C4-2B (cell line): ENCODE data around the gene CCDC90B.
A peak's percentile ranks its signal among the peaks of the same experiment; 100 is the strongest.
"Not testable (repeated sequence)": the region's sequence is repeated elsewhere in the genome, so short reads cannot be mapped to it uniquely, and the experiment has no call there.

Experiments used
- H3K27ac ChIP-seq: fragments of 450-650 bp; 2 replicates; pipeline ENCODE4 v1.5.1; 2017
- CTCF ChIP-seq: fragments of 450-650 bp; conservative IDR thresholded peaks from 2 replicates; pipeline ENCODE4 v1.5.1; 2017; ENCODE audit warnings: mild to moderate bottlenecking
- ZFX ChIP-seq: fragments of 450-650 bp; IDR thresholded peaks from 2 replicates; pipeline ENCODE4 v1.6.1; 2017

CCDC90B gene

GRCh38 chr11:83272627-83273026 is 13.5 kb downstream of the CCDC90B start:
- H3K27ac ChIP-seq: no peak overlapping the region
- TF ChIP-seq CTCF (no peak), ZFX (no peak)

- H3K27ac ChIP-seq: not testable (repeated sequence)
Observed at GRCh38 chr11:83271734-83272133, 14.4 kb downstream of the CCDC90B start.

- not testable (repeated sequence) for H3K27ac ChIP-seq
Observed at GRCh38 chr11:83269080-83269479, 17.1 kb downstream of the CCDC90B start.

GRCh38 chr11:83265331-83265730 is 20.8 kb downstream of the CCDC90B start:
- H3K27ac ChIP-seq: no peak overlapping the region
- TF ChIP-seq ZFX (no peak), CTCF (no peak)

GRCh38 chr11:83259559-83259958 is 26.6 kb downstream of the CCDC90B start:
- TF ChIP-seq CTCF (no peak), ZFX (no peak)
- no peak overlapping the region for H3K27ac ChIP-seq

- TF ChIP-seq CTCF (no peak), ZFX (no peak)
- H3K27ac ChIP-seq: no peak overlapping the region
Observed at GRCh38 chr11:83257761-83258168, 28.4 kb downstream of the CCDC90B start.

GRCh38 chr11:83256602-83257340 is 29.4 kb downstream of the CCDC90B start:
- H3K27ac ChIP-seq: 0 out of 2 replicates have a peak overlapping the region, but pooled peaks have one; percentile 28
- TF ChIP-seq ZFX (no peak), CTCF (no peak)

- TF ChIP-seq CTCF (no peak), ZFX (no peak)
- no peak overlapping the region for H3K27ac ChIP-seq
Observed at GRCh38 chr11:83255366-83255765, 30.8 kb downstream of the CCDC90B start.
